Activated T-cell treated with anti-CD3 and anti-CD28 coated beads for 48 hours (primary cell): ENCODE results near the gene GCNA.
"Not testable (repeated sequence)": the region's sequence is repeated elsewhere in the genome, so short reads cannot be mapped to it uniquely, and the experiment has no call there.

Experiments used
- DNase-seq: peaks from one replicate; pipeline ENCODE4 v3.0.0-alpha.2; 2020; ENCODE audit warnings: low read depth

Gene GCNA

GRCh38 chrX:71563921-71564320, 14.3 kb upstream of the GCNA start:
- DNase-seq: no peak

- no peak for DNase-seq
Measured at GRCh38 chrX:71565474-71566041, 12.7 kb upstream of the GCNA start.

- not testable (repeated sequence) for DNase-seq
Measured at GRCh38 chrX:71571390-71571789, 6.8 kb upstream of the GCNA start.

- no peak for DNase-seq
Measured at GRCh38 chrX:71573590-71573989, 4.6 kb upstream of the GCNA start.

GRCh38 chrX:71577682-71578081, 555 bp upstream of the GCNA start:
- no peak for DNase-seq

DNA sequence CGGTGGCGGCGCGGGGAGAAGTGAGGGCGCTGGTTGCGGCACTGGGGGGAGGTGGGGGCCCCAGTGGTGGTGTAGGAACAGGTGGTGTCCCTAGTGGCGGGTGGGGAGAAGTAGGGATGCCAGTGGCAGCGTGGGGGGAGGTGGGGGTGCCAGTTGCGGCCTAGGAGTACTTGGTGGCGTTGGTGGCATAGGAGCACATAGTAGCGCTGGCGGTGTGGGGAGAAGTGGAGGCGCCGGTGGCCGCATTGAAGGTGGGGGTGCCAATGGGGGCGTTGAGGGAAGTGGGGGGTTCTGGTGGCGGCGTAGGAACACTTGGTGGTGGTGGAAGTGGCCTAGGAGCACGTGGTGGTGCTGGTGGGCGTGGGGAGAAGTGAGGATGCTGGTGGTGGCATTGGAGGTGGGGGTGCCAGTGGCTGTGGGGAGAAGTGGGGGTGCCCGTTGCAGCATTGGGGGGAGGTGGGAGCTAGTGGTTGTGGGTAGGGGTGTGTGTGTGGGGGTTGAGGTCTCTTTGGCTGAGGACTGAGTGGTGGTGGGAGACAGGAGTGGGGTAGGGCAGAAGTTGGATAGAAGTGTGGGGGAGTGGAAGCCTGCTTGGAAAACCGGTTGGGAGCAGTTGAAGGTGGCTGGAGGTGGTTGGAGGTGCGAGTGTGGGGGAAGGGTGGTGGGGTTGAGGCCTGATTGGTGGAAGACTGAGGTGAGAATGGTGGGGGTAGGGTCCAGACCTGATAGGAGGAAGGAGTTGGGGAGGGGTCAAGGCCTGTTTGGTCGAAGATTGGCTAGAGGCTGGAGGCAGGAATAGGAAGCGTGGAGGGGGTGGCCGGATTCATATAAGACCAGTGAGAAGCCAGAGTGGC, 1.1 kb downstream of the GCNA start:
- no peak for DNase-seq

GRCh38 chrX:71579990-71580380, 1.7 kb downstream of the GCNA start:
- no peak for DNase-seq

DNA sequence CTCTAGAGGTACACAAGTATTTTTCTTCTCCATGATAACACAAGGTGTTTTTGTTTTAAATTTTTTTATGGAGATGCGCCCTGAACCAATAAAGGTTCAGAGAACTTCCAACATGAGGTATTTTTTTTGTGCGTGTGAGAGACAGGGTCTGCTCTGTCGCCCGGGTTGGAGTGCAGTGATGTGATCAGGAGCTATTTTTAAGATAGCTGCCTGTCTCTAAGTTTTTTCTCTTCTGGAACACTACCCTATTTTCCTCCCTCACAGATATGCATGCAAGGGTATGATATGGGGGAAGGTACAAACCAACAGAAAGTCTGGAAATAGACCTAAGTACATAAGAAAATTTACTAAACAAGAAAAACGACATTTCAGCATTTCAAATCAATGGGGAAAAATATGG, 3.0 kb downstream of the GCNA start:
- no peak for DNase-seq

DNA sequence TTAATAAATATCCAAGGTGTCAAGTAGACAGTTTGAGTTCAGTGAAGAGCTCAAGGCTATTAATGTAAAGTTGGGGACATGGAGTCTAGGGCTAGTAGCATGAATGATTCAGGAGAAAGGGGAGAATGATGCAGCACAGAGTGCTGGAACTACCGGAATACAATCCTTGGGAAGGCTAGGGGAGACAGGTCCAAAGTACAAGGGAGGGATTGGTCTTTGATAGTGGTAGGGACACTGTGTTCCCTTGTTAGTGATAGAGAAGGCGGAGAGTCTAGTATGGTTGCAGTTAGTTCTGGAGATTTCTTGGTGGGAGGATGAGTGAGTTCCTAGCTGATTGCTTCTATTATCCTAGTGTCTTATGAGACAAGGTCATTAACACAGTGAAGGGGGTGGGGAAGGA, 8.7 kb downstream of the GCNA start:
- DNase-seq: no peak

GRCh38 chrX:71593210-71593609, 15.0 kb downstream of the GCNA start:
- not testable (repeated sequence) for DNase-seq

DNA sequence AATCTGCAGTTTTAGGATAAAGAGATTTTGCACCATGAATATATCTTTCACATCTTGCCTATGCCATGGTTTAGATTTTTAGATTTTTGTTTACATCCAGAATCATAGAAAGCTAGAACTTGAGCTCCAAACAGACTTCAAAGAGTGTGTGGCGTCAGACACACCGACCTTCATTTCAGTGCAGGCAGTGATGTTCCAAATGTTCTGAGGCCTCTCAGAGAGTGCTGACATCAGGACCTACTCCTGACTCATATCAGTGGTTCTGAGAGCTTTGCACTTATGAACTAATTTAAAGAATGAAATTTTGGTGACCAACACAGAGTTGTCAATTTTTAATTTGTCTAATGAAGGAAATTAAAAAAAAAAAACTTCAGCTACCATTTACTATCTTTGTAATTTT, 21.7 kb downstream of the GCNA start:
- no peak for DNase-seq

DNA sequence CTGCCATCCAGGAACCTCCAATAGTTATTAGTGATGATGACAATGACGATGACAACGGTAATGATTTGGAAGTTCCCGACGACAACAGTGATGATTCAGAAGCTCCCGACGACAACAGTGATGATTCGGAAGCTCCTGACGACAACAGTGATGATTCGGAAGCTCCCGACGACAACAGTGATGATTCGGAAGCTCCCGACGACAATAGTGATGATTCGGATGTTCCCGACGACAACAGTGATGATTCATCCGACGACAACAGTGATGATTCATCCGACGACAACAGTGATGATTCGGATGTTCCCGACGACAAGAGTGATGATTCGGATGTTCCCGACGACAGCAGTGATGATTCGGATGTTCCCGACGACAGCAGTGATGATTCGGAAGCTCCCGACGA, 25.4 kb downstream of the GCNA start:
- no peak for DNase-seq

DNA sequence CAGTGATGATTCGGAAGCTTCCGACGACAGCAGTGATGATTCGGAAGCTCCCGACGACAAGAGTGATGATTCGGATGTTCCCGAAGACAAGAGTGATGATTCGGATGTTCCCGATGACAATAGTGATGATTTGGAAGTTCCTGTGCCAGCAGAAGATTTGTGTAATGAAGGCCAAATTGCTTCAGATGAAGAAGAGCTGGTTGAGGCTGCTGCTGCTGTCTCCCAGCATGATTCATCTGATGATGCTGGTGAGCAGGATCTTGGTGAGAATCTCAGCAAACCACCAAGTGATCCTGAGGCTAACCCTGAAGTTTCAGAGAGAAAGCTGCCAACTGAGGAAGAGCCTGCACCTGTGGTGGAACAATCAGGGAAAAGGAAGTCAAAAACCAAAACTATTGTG, 25.9 kb downstream of the GCNA start:
- no peak for DNase-seq

- DNase-seq: no peak
Measured at GRCh38 chrX:71604796-71605568, 26.7 kb downstream of the GCNA start.

DNA sequence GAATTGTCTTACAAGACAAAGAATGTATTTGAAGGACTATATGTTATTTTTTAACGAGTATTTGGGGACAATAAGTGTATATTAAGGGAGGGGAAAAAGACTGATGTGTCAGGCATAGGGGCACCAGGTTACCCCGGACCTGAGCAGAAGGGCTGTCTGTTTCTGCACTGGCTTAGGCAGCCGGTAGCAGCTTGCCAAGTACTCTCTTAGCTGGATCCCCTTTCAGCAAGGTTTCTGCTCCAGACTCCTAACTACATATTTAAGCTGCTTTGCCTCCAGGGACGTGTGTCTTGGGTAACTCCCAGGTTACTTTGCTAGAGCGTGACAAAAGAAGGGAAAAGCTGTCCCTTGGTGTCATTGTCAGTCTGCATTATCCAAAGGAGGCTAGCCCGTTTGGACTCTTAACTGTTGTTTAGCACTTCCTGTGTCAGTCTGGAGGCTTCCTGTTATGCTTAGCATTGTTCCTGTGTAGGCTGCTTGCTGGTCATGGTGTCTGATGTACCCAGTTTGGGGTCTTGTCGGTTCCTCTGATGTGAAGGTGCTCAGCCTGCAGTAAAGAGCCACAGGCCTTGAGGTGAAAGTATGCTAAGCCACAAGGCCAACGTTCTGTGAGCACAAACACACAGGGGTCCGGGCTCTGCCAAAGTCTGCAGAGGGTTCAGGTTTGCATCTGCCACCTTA, 28.4 kb downstream of the GCNA start:
- no peak for DNase-seq

GRCh38 chrX:71607488-71607887, 29.3 kb downstream of the GCNA start:
- DNase-seq: no peak

DNA sequence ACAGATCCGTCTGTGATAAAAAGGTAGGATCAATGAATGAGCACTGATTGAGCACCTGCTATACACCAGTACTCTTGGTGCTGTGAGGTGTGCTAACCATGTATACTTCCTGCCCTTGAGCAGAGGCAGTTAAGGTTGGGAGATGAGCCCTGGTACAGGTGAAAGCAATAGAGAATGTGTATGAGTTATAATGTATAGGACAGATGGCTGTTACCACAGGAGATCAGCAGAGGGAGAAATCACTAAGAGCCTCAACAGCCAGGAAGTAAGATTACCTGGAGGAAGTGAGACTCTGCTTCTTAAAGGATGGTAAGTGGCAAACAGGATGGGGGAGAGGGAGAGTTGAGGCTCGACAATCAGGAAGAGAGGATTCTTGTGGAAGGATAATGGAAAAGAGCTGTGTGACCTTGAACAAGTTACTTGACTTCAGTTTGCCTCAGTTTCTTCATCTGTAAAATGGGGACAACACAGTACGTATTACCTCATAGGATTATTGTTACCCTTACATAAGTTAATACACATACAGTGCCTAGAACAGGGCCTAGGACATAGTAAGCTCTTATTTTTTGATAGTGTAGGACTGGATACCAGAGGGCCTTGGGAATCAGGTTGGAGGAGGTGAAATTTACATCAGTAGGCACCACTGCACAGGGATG, 31.0 kb downstream of the GCNA start:
- DNase-seq: no peak

GRCh38 chrX:71611736-71612135, 33.5 kb downstream of the GCNA start:
- not testable (repeated sequence) for DNase-seq

DNA sequence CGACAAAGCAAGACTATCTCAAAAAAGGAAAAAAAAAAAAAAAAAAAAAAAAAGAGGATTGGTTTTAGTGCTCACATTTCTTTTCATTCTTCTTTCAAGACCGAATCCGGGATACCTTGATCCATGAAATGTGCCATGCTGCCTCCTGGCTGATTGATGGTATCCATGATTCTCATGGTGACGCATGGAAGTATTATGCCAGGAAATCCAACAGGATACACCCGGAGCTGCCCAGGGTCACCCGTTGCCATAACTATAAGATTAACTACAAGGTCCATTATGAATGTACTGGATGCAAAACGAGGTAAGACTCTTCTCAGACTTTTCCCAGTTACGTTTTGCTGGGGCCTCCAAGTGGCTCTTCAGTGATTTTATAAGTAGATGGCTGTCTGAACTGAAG, 34.0 kb downstream of the GCNA start:
- DNase-seq: no peak

- DNase-seq: no peak
Measured at GRCh38 chrX:71615056-71615455, 36.8 kb downstream of the GCNA start.

DNA sequence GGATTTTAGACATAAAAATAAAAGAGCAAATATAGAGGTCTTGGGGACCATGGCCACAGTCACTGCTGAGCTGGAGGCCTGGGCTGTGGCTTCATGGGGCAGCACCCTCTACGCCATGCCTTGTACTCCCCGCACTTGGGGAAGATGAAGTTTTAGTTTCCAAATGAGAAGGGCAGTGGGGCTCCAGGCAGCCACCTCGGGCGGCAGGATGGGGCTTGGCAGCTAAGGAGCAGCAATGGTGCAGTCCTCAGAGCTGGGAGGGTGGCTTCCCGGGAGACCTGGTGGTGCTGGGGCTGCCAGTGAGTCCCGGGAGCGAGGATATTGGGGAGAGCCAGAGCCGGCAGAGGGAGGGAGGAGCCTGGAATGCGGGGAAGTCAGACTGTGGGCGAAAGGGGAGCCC, 37.7 kb downstream of the GCNA start:
- DNase-seq: no peak
